OCI-LY7 (cell line): ENCODE results near the gene GRPEL2. TPM values are rescaled to one million over a fixed set of nuclear protein-coding genes. Genes with fewer than 3 reads are reported as not detected.

ENCODE experiments used
- BruUV-seq: library from RNA; stranded (reverse); fragments of 400-500 nt; replicated peaks from 2 replicates; lab custom pipeline; 2021; lab: Mats Ljungman, UMichigan
- CTCF ChIA-PET: fragments of 300-600 bp; sonication (Branson Sonifier 250); formaldehyde crosslinking; loops from one replicate; lab custom pipeline; 2022; ENCODE audit warnings: antibody characterized with exemption; ENCODE audit not compliant: unreplicated experiment; lab: Charles Lee
- POLR2A ChIA-PET: fragments of 300-600 bp; sonication (Branson Sonifier 250); formaldehyde crosslinking; loops from one replicate; lab custom pipeline; 2022; ENCODE audit warnings: antibody characterized with exemption; lab: Charles Lee
- DNase-seq: peaks from one replicate; pipeline ENCODE4 v3.0.0-alpha.2; 2015; ENCODE audit warnings: low spot score
- H2AFZ ChIP-seq: fragments of 200-600 bp; sonication (generic), shearing (Covaris generic); 2 replicates; pipeline ENCODE4 v1.6.1; 2014; ENCODE audit warnings: mild to moderate bottlenecking, antibody characterized with exemption, low read length, moderate library complexity
- H3K27ac ChIP-seq: fragments of 200-600 bp; sonication (generic); 2 replicates; pipeline ENCODE4 v1.5.1; 2014; ENCODE audit warnings: mixed run types, low read depth, mild to moderate bottlenecking, moderate library complexity, low read length, inconsistent platforms; ENCODE audit not compliant: poor library complexity, severe bottlenecking
- H3K36me3 ChIP-seq: fragments of 200-600 bp; sonication (generic); 2 replicates; pipeline ENCODE4 v1.6.1; 2014; ENCODE audit warnings: mild to moderate bottlenecking, antibody characterized with exemption, low read length, moderate library complexity, mixed read lengths; ENCODE audit not compliant: insufficient read depth
- H3K4me1 ChIP-seq: fragments of 200-600 bp; sonication (generic); 2 replicates; pipeline ENCODE4 v1.5.1; 2014; ENCODE audit warnings: mild to moderate bottlenecking, low read length; ENCODE audit not compliant: insufficient read depth, poor library complexity, severe bottlenecking
- H3K4me2 ChIP-seq: fragments of 200-600 bp; sonication (generic); 2 replicates; pipeline ENCODE4 v1.6.1; 2014; ENCODE audit warnings: mild to moderate bottlenecking, low read length
- H3K4me3 ChIP-seq: fragments of 200-600 bp; sonication (generic); 2 replicates; pipeline ENCODE4 v1.5.1; 2014; ENCODE audit warnings: mild to moderate bottlenecking, low read depth, low read length; ENCODE audit not compliant: poor library complexity, severe bottlenecking
- H3K79me2 ChIP-seq: fragments of 200-600 bp; sonication (generic); 2 replicates; pipeline ENCODE4 v1.6.1; 2016; ENCODE audit warnings: low read depth, mild to moderate bottlenecking, low read length, moderate library complexity, mixed read lengths; ENCODE audit not compliant: insufficient read depth
- H3K9me2 ChIP-seq: fragments of 200-600 bp; sonication (generic); 2 replicates; pipeline ENCODE4 v1.6.1; 2016; ENCODE audit warnings: mild to moderate bottlenecking, low read length, mixed read lengths; ENCODE audit not compliant: insufficient read depth
- H3K9me3 ChIP-seq: fragments of 200-600 bp; sonication (generic); 2 replicates; pipeline ENCODE4 v1.6.1; 2014; ENCODE audit warnings: mild to moderate bottlenecking, mixed run types, low read length, mixed read lengths
- H4K20me1 ChIP-seq: fragments of 200-600 bp; sonication (generic); 2 replicates; pipeline ENCODE4 v1.6.1; 2014; ENCODE audit warnings: mild to moderate bottlenecking, antibody characterized with exemption, low read length, moderate library complexity, mixed read lengths; ENCODE audit not compliant: insufficient read depth
- CTCF ChIP-seq: fragments of 200-600 bp; sonication (generic); conservative IDR thresholded peaks from 2 replicates; pipeline ENCODE4 v1.5.1; 2014; ENCODE audit warnings: mild to moderate bottlenecking, antibody characterized with exemption, low read length, moderate library complexity, mixed read lengths
- EZH2phosphoT487 ChIP-seq: fragments of 200-600 bp; sonication (generic); IDR thresholded peaks from 2 replicates; pipeline ENCODE4 v1.6.1; 2018; ENCODE audit warnings: low read depth, borderline replicate concordance, mild to moderate bottlenecking, mixed run types, antibody characterized with exemption, low read length, moderate library complexity, mixed read lengths
- intact Hi-C: fragments of 100-400 bp; cut with micrococcal nuclease; formaldehyde crosslinking; loops from one replicate; pipeline ENCODE4 v1.10.0; 2022; ENCODE audit not compliant: unreplicated experiment
- total RNA-seq, 2 experiments: library from RNA; depleted of rRNA in 1 of 2; stranded (reverse); fragments of >200 nt in 1 of 2; shearing (Covaris generic) in 1 of 2; gene quantifications; 2 replicates each; pipeline ENCODE4 v1.2.3, GENCODE V29; 2014 to 2022

GRPEL2 gene
- total RNA-seq, 2 experiments from 2014 or later = 28.3 to 41.5 TPM

- no peak overlapping the region for H3K4me2 ChIP-seq
- no peak for DNase-seq
- H3K27ac ChIP-seq = no peak overlapping the region
- CTCF ChIA-PET = interaction anchor here (1.4 kb wide), 1 partner anchor 185 kb away, joined by 3 read pairs; no protein-coding TSS in a partner anchor
- H3K4me3 ChIP-seq = no peak overlapping the region
- intact Hi-C loops = no loop called here
- H3K79me2 ChIP-seq = no peaks in the 10 kb centered on the region
- H3K36me3 ChIP-seq = no peaks in the 10 kb centered on the region
- no peaks in the 10 kb centered on the region for H3K9me3 ChIP-seq
- no peaks in the 10 kb centered on the region for H3K4me1 ChIP-seq
- H3K9me2 ChIP-seq = no peaks in the 10 kb centered on the region
- H4K20me1 ChIP-seq = no peaks in the 10 kb centered on the region
- no peak for TF ChIP-seq EZH2phosphoT487
- POLR2A ChIA-PET = interaction anchor here (0.6 to 1.1 kb wide), 3 partner anchors 26 to 225 kb away, joined by 3 to 5 read pairs (median 4); no protein-coding TSS in a partner anchor
- no TSS peak for BruUV-seq
- H2AFZ ChIP-seq = no peak overlapping the region
Observed at GRCh38 chr5:149379818-149380374, 34.6 kb downstream of the GRPEL2 start.

GRCh38 chr5:149380466-149381121, 35.3 kb downstream of the GRPEL2 start:
- no TSS peak for BruUV-seq
- POLR2A ChIA-PET = interaction anchor here (0.6 to 1.1 kb wide), 3 partner anchors 27 to 225 kb away, joined by 3 to 5 read pairs (median 4); no protein-coding TSS in a partner anchor
- no peaks in the 10 kb centered on the region for H3K4me1 ChIP-seq

More at GRCh38 chr5:149380466-149381121, 35.3 kb downstream of the GRPEL2 start:
- CTCF ChIA-PET = interaction anchor here (1.4 kb wide), 1 partner anchor 184 kb away, joined by 3 read pairs; no protein-coding TSS in a partner anchor
- H3K79me2 ChIP-seq = no peaks in the 10 kb centered on the region
- intact Hi-C loops = no loop called here
- H3K4me3 ChIP-seq = no peak overlapping the region
- H2AFZ ChIP-seq = no peak overlapping the region
- H3K9me2 ChIP-seq = no peaks in the 10 kb centered on the region
- H3K9me3 ChIP-seq = no peaks in the 10 kb centered on the region
- no peak overlapping the region for H3K4me2 ChIP-seq
- no peak for TF ChIP-seq EZH2phosphoT487
- no peak for TF ChIP-seq CTCF
- DNase-seq = no peak
- no peaks in the 10 kb centered on the region for H3K36me3 ChIP-seq
- H3K27ac ChIP-seq = no peak overlapping the region
- H4K20me1 ChIP-seq = no peaks in the 10 kb centered on the region
